Measurements from ENCODE around the gene MYL12B.
"Not testable (repeated sequence)": the region's sequence is repeated elsewhere in the genome, so short reads cannot be mapped to it uniquely, and the experiment has no call there.

The MYL12B gene

GRCh38 chr18:3217948-3218647 is 43.8 kb upstream of the MYL12B start:
- H3K9me3 ChIP-seq, result no peaks in the 10 kb centered on the region
- H3K27ac ChIP-seq, result no peak overlapping the region
- TF ChIP-seq CTCF (IDR thresholded peaks at IDR 0.05), result no peak
- no peak overlapping the region for H3K4me3 ChIP-seq (ENCODE audit: low read depth in 1 of 2, low read length in 1 of 2)
- peaks cover 10% of the 10 kb centered on the region for H3K36me3 ChIP-seq
- H3K4me1 ChIP-seq (ENCODE audit: control insufficient read depth in 1 of 2, insufficient read depth in 1 of 2, low read depth in 1 of 2, low read length in 1 of 2), result no peaks in the 10 kb centered on the region
- H3K27me3 ChIP-seq, result no peaks in the 10 kb centered on the region

DNA sequence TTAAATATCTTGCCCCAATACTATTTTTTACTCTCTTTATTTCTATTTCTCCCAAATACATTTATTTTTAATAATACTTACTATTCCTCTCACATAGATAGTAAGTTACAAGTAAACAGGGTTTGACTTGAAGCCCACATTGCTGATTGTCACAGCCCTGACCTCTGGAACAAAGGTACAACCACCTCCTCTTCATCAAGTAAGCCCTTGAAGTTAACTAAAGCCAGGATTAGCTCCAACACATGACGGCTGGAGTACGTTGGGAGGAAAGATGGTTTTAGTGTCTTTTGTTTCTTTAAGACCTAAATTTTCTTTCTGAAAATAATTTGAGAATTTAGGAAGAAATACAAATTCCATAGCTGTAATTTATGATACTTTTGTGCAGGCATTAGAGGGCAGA is 43.1 kb upstream of the MYL12B start:
- Histone ChIP-seq H3K36me3 (peaks cover 10% of the 10 kb centered on the region), H3K4me3 (ENCODE audit: low read depth in 1 of 2, low read length in 1 of 2) (no peak overlapping the region), H3K27me3 (no peaks in the 10 kb centered on the region), H3K4me1 (ENCODE audit: control insufficient read depth in 1 of 2, insufficient read depth in 1 of 2, low read depth in 1 of 2, low read length in 1 of 2) (no peaks in the 10 kb centered on the region), H3K9me3 (no peaks in the 10 kb centered on the region), H3K27ac (no peak overlapping the region)
- no peak for TF ChIP-seq CTCF (IDR thresholded peaks at IDR 0.05)

DNA sequence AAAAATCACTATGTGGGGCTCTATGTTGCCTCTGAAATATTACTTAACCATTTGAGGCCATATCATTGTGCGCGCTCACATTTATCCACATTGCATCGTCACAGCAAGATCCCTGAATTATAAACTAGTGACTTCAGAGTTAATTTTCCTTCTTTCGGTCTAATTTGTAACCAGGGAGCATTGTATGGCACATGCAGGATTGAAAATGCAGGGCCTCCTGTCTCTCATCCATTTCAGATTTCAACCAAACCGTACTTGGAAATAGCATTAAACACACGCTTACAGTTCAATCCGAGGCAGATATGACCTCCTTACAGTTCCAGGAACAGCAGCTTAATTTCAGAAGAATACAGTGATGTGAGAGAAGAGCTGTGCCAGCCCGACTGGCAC is 42.7 kb upstream of the MYL12B start:
- no peak for TF ChIP-seq CTCF (IDR thresholded peaks at IDR 0.05)
- no peak overlapping the region for H3K4me3 ChIP-seq (ENCODE audit: low read depth in 1 of 2, low read length in 1 of 2)
- H3K4me1 ChIP-seq (ENCODE audit: control insufficient read depth in 1 of 2, insufficient read depth in 1 of 2, low read depth in 1 of 2, low read length in 1 of 2), result no peaks in the 10 kb centered on the region
- peaks cover 8% of the 10 kb centered on the region for H3K36me3 ChIP-seq
- H3K9me3 ChIP-seq, result no peaks in the 10 kb centered on the region
- no peaks in the 10 kb centered on the region for H3K27me3 ChIP-seq
- H3K27ac ChIP-seq, result no peak overlapping the region

GRCh38 chr18:3219631-3220335 is 42.1 kb upstream of the MYL12B start, which contains the start of gene MYOM1:
Gene MYOM1, minus strand, starts transcription at chr18:3219968. Its CDS starts 4,745 bp downstream, at chr18:3215223.
- Histone ChIP-seq H3K4me1 (ENCODE audit: control insufficient read depth in 1 of 2, insufficient read depth in 1 of 2, low read depth in 1 of 2, low read length in 1 of 2) (no peaks in the 10 kb centered on the region), H3K27ac (no peak within 1 kb of the TSS), H3K4me3 (ENCODE audit: low read depth in 1 of 2, low read length in 1 of 2) (no peak within 1 kb of the TSS), H3K27me3 (no peaks in the 10 kb centered on the region), H3K36me3 (peaks cover 3% of the 10 kb centered on the region), H3K9me3 (no peaks in the 10 kb centered on the region)
- TF ChIP-seq CTCF (IDR thresholded peaks at IDR 0.05), result no peak

DNA sequence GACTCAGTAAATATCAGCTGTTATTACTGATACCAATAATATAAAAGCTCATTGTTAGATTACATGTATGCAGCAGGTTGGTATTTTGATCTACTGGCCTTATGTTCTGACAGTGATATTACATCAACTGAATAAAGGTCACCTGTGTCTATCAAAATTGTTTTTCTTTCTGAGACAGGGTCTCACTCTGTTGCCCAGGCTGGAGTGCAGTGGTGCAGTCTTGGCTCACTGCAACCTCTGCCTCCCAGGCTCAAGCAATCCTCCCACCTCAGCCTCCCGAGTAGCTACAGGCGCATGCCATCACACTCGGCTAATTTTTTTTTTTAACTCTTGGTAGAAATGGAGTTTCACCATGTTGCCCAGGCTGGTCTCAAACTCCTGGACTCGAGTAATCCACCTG is 41.1 kb upstream of the MYL12B start:
- H3K4me1 ChIP-seq (ENCODE audit: control insufficient read depth in 1 of 2, insufficient read depth in 1 of 2, low read depth in 1 of 2, low read length in 1 of 2); H3K9me3 ChIP-seq; H3K36me3 ChIP-seq; H3K27ac ChIP-seq; H3K27me3 ChIP-seq; H3K4me3 ChIP-seq (ENCODE audit: low read depth in 1 of 2, low read length in 1 of 2): not testable (repeated sequence)

- TF ChIP-seq CTCF (IDR thresholded peaks at IDR 0.05), result no peak
- Histone ChIP-seq H3K36me3 (no peaks in the 10 kb centered on the region), H3K9me3 (no peaks in the 10 kb centered on the region), H3K27ac (no peak overlapping the region), H3K4me1 (ENCODE audit: control insufficient read depth in 1 of 2, insufficient read depth in 1 of 2, low read depth in 1 of 2, low read length in 1 of 2) (no peaks in the 10 kb centered on the region), H3K4me3 (ENCODE audit: low read depth in 1 of 2, low read length in 1 of 2) (no peak overlapping the region), H3K27me3 (no peaks in the 10 kb centered on the region)
Measured at GRCh38 chr18:3221496-3221895, 40.4 kb upstream of the MYL12B start.
